SH-SY5Y (cell line): Measurements from ENCODE around the gene KLHL36.

ENCODE experiments used
- GATA2 ChIP-seq: IDR thresholded peaks from 2 replicates; pipeline ENCODE4 v1.6.1; 2011; ENCODE audit warnings: mild to moderate bottlenecking, low read depth, low read length
- GATA3 ChIP-seq: IDR thresholded peaks from 2 replicates; pipeline ENCODE4 v1.6.1; 2011; ENCODE audit warnings: low read depth, mild to moderate bottlenecking, low read length, moderate library complexity

DNA sequence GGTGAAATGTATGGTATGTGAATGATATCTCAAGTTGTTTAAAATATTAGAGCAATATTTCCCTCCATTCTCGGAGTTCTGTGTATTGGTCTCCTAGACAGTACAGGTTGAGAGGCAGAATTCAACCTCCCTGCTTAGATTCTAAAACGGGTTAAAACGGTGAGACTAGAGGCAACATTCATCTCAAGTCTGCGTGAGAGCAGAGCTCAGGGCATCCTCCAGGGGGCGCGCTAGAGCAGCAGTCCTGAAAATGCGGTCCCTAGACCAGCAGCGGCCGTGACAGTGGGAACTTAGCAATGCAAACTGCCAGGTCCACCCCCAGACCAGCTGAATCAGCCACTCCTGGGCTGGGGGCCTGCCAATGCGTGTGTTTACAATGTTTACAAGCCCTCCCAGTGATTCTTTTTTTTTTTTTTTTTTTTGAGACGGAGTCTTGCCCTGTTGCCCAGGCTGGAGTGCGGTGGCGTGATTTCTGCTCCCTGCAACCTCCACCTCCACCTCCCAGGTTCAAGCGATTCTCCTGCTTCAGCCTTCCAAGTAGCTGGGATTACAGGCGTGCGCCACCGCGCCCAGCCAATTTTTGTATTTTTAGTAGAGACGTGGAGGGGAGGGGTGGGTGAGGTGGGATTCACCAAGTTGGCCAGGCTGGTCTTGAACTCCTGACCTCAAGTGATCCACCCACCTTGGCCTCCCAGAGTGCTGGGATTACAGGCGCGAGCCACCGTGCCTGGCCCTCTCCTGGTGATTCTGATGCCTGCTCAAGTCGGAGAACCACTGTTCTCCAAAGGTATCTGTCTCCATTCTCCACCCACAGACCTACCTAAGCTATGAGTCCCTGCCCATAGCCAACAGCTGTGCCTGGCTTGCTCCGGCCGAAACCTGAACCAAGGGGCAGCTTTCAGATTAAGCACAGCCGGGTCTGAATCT lies 24.2 kb downstream of the KLHL36 start:
- TF ChIP-seq GATA2: no peak
- TF ChIP-seq GATA3: no peak
